IPS-NIHi11 (cell line): ENCODE measurements around the gene SLC4A1AP.

Experiments used
- DNase-seq: peaks from one replicate; pipeline ENCODE4 v3.0.0; 2012; ENCODE audit warnings: mixed read lengths, low spot score

Gene SLC4A1AP

GRCh38 chr2:27702302-27702701 is 38.6 kb downstream of the SLC4A1AP start:
- DNase-seq: no peak

- peak; percentile 90 for DNase-seq
These were observed 40.1 kb downstream of the SLC4A1AP start for GRCh38 chr2:27703638-27704341.

GRCh38 chr2:27704342-27704876 is 40.7 kb downstream of the SLC4A1AP start:
- DNase-seq: no peak

- no peak for DNase-seq
These were observed 42.3 kb downstream of the SLC4A1AP start for GRCh38 chr2:27705851-27706622.

GRCh38 chr2:27707462-27708256 is 44.0 kb downstream of the SLC4A1AP start:
- no peak for DNase-seq

- DNase-seq: no peak
These were observed 44.6 kb downstream of the SLC4A1AP start for GRCh38 chr2:27708257-27708654.

GRCh38 chr2:27708666-27709065 is 45.0 kb downstream of the SLC4A1AP start:
- DNase-seq: no peak

- DNase-seq: no peak
These were observed 45.6 kb downstream of the SLC4A1AP start for GRCh38 chr2:27709326-27709725.

- no peak for DNase-seq
These were observed 46.4 kb downstream of the SLC4A1AP start for GRCh38 chr2:27709960-27710575.

- DNase-seq: no peak
These were observed 47.1 kb downstream of the SLC4A1AP start for GRCh38 chr2:27710640-27711430.

- no peak for DNase-seq
These were observed 48.1 kb downstream of the SLC4A1AP start for GRCh38 chr2:27711804-27712203.

- DNase-seq: no peak
These were observed 48.8 kb downstream of the SLC4A1AP start for GRCh38 chr2:27712522-27712921.

GRCh38 chr2:27713201-27713600 is 49.5 kb downstream of the SLC4A1AP start:
- DNase-seq: no peak

- DNase-seq: no peak
These were observed 50.4 kb downstream of the SLC4A1AP start for GRCh38 chr2:27714053-27714452.

- no peak for DNase-seq
These were observed 51.2 kb downstream of the SLC4A1AP start for GRCh38 chr2:27714851-27715291.

- DNase-seq: peak; percentile 72
These were observed 51.9 kb downstream of the SLC4A1AP start for GRCh38 chr2:27715318-27716210.

- DNase-seq: no peak
These were observed 52.8 kb downstream of the SLC4A1AP start for GRCh38 chr2:27716301-27717069.

GRCh38 chr2:27717070-27717795 is 53.5 kb downstream of the SLC4A1AP start:
- no peak for DNase-seq
